Measurements from ENCODE around the gene ADGRG4.

- TF ChIP-seq POLR2AphosphoS5 (IDR thresholded peaks at IDR 0.05; ENCODE audit: low read depth) = no peak
- TF ChIP-seq, protein P1, sequence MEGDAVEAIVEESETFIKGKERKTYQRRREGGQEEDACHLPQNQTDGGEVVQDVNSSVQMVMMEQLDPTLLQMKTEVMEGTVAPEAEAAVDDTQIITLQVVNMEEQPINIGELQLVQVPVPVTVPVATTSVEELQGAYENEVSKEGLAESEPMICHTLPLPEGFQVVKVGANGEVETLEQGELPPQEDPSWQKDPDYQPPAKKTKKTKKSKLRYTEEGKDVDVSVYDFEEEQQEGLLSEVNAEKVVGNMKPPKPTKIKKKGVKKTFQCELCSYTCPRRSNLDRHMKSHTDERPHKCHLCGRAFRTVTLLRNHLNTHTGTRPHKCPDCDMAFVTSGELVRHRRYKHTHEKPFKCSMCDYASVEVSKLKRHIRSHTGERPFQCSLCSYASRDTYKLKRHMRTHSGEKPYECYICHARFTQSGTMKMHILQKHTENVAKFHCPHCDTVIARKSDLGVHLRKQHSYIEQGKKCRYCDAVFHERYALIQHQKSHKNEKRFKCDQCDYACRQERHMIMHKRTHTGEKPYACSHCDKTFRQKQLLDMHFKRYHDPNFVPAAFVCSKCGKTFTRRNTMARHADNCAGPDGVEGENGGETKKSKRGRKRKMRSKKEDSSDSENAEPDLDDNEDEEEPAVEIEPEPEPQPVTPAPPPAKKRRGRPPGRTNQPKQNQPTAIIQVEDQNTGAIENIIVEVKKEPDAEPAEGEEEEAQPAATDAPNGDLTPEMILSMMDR (IDR thresholded peaks at IDR 0.05; ENCODE audit: insufficient read depth, low read length) = no peak
Measured at GRCh38 chrX:136259543-136259942, 41.2 kb upstream of the ADGRG4 start.

Measured in HL-60 (cell line).